GM19468 (cell line): ENCODE measurements around the gene AR.

Source experiments
- ATAC-seq: cut with Tn5 transposase; IDR thresholded peaks from one replicate; pipeline ENCODE4 v1.9.1; 2021; ENCODE audit warnings: mild to moderate bottlenecking, moderate library complexity, moderate number of reproducible peaks; ENCODE audit not compliant: unreplicated experiment; ENCODE audit errors: extremely low read depth

Gene AR

GRCh38 chrX:67543818-67544217 lies at the start of gene AR:
TSS of gene AR (plus strand) at chrX:67544021. CDS start at chrX:67545147, 1,126 bp downstream.
- no peak for ATAC-seq

- ATAC-seq = no peak
Observed at GRCh38 chrX:67500617-67501016, 43.2 kb upstream of the AR start.

- ATAC-seq = no peak
Observed at GRCh38 chrX:67503004-67503403, 40.8 kb upstream of the AR start.

- no peak for ATAC-seq
Observed at GRCh38 chrX:67503453-67503852, 40.4 kb upstream of the AR start.

- no peak for ATAC-seq
Observed at GRCh38 chrX:67520671-67521070, 23.1 kb upstream of the AR start.

- ATAC-seq = no peak
Observed at GRCh38 chrX:67523002-67523681, 20.7 kb upstream of the AR start.

GRCh38 chrX:67523932-67524331 lies 19.9 kb upstream of the AR start:
- ATAC-seq = no peak

GRCh38 chrX:67524428-67524827 lies 19.4 kb upstream of the AR start:
- ATAC-seq = no peak

- no peak for ATAC-seq
Observed at GRCh38 chrX:67524950-67525691, 18.7 kb upstream of the AR start.

- ATAC-seq = no peak
Observed at GRCh38 chrX:67536564-67536963, 7.3 kb upstream of the AR start.

GRCh38 chrX:67538383-67538782 lies 5.4 kb upstream of the AR start:
- no peak for ATAC-seq

GRCh38 chrX:67544281-67545035 lies 637 bp downstream of the AR start:
- ATAC-seq = no peak

GRCh38 chrX:67545036-67545821 lies 1.4 kb downstream of the AR start:
- ATAC-seq = no peak

- ATAC-seq = no peak
Observed at GRCh38 chrX:67545893-67546495, 2.2 kb downstream of the AR start.

- no peak for ATAC-seq
Observed at GRCh38 chrX:67546496-67547423, 2.9 kb downstream of the AR start.

- no peak for ATAC-seq
Observed at GRCh38 chrX:67555578-67556203, 11.9 kb downstream of the AR start.

- no peak for ATAC-seq
Observed at GRCh38 chrX:67558267-67558666, 14.4 kb downstream of the AR start.
